Tibial nerve (tissue), 4 donors: Measurements from ENCODE around the gene SLCO3A1.

ENCODE experiments used
- CTCF ChIP-seq, 5 experiments: fragments of 200-600 bp in 3 of 5; fragments of 450-650 bp in 2 of 5; sonication (generic) in 3 of 5; IDR thresholded peaks; one replicate each; pipeline ENCODE4 v1.5.1; 2016 to 2019; ENCODE audit warnings: antibody characterized with exemption in 5 of 5, mild to moderate bottlenecking in 3 of 5, moderate library complexity in 2 of 5
- EP300 ChIP-seq, 2 donors: sonication (generic); formaldehyde crosslinking; IDR thresholded peaks; one replicate each; pipeline ENCODE4 v1.6.1; 2017; ENCODE audit warnings: antibody characterized with exemption in 2 of 2, mild to moderate bottlenecking in 1 of 2
- POLR2A ChIP-seq, 2 donors: fragments of 450-650 bp; IDR thresholded peaks; one replicate each; pipeline ENCODE4 v1.6.1; 2017; ENCODE audit warnings: antibody characterized with exemption in 2 of 2, mild to moderate bottlenecking in 2 of 2, moderate library complexity in 2 of 2

- TF ChIP-seq CTCF (IDR thresholded peaks at IDR 0.05): no peak
- TF ChIP-seq EP300 (IDR thresholded peaks at IDR 0.05): no peak
- no peak for TF ChIP-seq POLR2A (IDR thresholded peaks at IDR 0.05)
These were observed 167.3 kb downstream of the SLCO3A1 start for GRCh38 chr15:92020804-92021203.
